Transverse colon (tissue), 4 donors: ENCODE data around the gene DSP.

ENCODE experiments used
- EP300 ChIP-seq: sonication (generic); formaldehyde crosslinking; IDR thresholded peaks from one replicate; pipeline ENCODE4 v1.6.1; 2017; ENCODE audit warnings: antibody characterized with exemption, low read depth
- POLR2A ChIP-seq: fragments of 450-650 bp; IDR thresholded peaks from one replicate; pipeline ENCODE4 v1.6.1; 2016; ENCODE audit warnings: antibody characterized with exemption, mild to moderate bottlenecking, moderate library complexity
- POLR2AphosphoS5 ChIP-seq, 3 donors: sonication (generic); formaldehyde crosslinking; IDR thresholded peaks; one replicate each; pipeline ENCODE4 v1.6.1; 2016; ENCODE audit warnings: antibody characterized with exemption in 3 of 3
- TF ChIP-seq, protein P1 (sequence below), 5 experiments: fragments of 200-600 bp in 3 of 5; fragments of 450-650 bp in 2 of 5; sonication (generic) in 3 of 5; IDR thresholded peaks; 1 replicate in 2 of 5; 2 replicates in 3 of 5; pipeline ENCODE4 v1.5.1; 2016 to 2017; ENCODE audit warnings: antibody characterized with exemption in 5 of 5, inconsistent platforms in 3 of 5, mild to moderate bottlenecking in 2 of 5, moderate library complexity in 1 of 5

DNA sequence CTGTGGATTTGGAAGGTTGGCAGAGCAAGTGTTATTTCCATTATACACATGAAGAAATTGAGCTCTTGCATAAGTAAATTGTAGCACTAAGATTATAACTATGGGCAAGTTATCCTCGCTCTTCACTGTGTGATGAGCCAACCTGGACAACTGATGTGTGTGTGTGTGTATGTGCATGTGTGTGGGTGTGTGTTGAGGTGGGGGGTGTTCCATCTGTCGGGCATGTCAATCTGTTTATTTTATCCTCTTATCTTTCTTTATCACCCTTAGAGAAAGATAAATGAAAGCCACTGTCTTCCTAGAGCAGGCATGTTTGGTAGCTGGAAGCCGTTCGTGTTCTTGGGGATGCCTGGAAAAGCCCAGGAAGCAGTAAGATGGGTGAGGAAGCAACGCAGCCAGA is 3.0 kb upstream of the DSP start:
- TF ChIP-seq, protein P1, sequence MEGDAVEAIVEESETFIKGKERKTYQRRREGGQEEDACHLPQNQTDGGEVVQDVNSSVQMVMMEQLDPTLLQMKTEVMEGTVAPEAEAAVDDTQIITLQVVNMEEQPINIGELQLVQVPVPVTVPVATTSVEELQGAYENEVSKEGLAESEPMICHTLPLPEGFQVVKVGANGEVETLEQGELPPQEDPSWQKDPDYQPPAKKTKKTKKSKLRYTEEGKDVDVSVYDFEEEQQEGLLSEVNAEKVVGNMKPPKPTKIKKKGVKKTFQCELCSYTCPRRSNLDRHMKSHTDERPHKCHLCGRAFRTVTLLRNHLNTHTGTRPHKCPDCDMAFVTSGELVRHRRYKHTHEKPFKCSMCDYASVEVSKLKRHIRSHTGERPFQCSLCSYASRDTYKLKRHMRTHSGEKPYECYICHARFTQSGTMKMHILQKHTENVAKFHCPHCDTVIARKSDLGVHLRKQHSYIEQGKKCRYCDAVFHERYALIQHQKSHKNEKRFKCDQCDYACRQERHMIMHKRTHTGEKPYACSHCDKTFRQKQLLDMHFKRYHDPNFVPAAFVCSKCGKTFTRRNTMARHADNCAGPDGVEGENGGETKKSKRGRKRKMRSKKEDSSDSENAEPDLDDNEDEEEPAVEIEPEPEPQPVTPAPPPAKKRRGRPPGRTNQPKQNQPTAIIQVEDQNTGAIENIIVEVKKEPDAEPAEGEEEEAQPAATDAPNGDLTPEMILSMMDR (IDR thresholded peaks at IDR 0.05), result no peak
- no peak for TF ChIP-seq POLR2A
- no peak for TF ChIP-seq EP300
- TF ChIP-seq POLR2AphosphoS5 (IDR thresholded peaks at IDR 0.05), result no peak
